EL (cell line): ENCODE measurements around the gene ARSH.
"Not testable (repeated sequence)": the region's sequence is repeated elsewhere in the genome, so short reads cannot be mapped to it uniquely, and the experiment has no call there.

Source experiments
- DNase-seq: peaks from one replicate; pipeline ENCODE4 v3.0.0-alpha.2; 2016

The ARSH gene

DNA sequence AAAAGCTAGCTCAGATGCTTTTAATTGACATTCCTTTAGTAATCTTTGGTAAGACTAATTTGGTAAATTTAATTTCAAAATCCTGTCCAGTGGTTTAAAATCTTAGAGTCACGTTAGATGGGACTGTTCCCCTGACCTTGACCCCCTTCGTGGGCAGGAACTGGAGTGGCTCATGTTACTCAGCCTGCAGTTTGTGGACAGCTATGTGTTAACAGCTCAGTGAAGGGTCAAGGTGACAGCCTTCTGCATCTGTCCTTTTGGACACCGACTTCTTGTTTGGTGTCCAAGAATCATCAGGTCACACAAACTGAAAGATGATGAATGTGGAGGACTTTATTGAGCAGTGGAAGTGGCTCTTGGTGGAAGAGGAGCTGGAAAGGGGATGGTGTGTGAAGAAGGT, 37.9 kb downstream of the ARSH start:
- DNase-seq: no peak

- DNase-seq: no peak
These were observed 38.3 kb downstream of the ARSH start for GRCh38 chrX:3044671-3045070.

- peak; percentile 0 for DNase-seq
These were observed 40.2 kb downstream of the ARSH start for GRCh38 chrX:3046253-3047240.

DNA sequence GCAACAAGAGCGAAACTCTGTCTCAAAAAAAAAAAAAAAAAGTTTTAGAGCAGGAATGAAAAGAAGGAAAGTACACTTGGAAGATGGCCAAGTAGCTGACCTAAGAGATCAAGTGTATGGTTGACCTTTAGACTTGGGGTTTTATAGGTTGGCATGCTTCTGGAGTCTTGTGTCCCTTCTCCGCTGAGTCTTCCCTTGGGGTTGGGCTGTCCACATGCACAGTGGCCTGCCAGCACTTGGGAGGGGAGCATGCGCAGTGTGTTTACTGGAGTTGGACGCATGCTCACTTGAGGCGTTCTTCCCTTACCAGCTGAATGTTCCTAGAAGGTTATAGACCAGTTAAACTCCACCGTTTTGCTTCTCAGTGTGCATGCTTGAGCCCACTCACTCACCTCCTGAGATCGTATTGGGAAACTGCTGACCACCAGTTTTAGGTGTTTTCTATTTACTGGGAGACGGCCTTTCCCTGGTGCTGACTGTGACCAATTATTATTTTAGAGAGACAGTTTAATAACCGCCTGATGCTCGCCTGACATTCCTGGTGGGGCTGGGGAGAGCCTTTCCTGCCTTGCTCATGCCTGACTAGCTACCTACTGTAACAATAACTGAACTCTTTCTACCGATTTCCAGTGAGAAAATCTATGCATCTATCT, 44.3 kb downstream of the ARSH start:
- not testable (repeated sequence) for DNase-seq

DNA sequence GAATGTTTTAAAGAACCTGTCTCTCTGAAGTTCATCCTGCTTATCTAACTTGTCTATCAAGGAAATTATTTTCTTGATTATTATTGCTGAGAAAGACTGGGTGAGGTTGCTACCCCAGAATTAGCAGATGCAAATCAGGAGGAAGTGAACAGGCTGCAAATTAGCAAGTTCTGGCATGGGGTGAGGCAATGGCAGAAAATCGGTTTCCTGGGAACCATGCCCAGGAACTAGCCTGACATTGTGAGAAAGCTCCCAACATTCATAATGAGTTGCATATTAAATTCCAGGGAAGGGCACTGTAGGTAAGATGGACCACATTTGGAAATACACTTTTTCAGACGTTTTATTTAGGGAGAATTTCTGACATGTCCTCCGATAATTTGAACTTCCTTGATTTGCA, 46.5 kb downstream of the ARSH start:
- DNase-seq: no peak

DNA sequence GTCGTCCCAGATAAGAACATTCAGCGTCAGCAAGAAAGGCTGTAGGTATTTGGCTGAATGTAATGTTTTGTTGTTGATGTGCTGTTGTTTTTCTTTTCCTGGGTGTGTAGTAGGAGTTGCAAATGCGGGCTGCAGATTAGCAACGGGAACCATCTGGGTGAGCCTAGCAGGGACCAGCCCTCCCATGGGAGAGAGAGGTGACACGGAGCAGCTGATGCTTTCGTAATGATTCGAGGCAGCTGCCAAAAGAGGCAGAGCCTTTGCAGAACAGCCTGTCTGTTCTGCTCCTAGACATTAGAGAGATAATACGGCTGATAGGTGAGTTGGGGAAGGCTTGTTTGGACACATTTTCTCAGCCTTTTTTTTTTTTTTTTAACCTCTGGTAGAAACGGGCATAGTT, 60.2 kb downstream of the ARSH start:
- DNase-seq: no peak

GRCh38 chrX:3075959-3076358, 69.6 kb downstream of the ARSH start:
- DNase-seq: no peak

- no peak for DNase-seq
These were observed 70.2 kb downstream of the ARSH start for GRCh38 chrX:3076416-3076991.
